OCI-LY7 (cell line): Measurements from ENCODE around the gene BMAL1. TPM values are rescaled to one million over a fixed set of nuclear protein-coding genes. Genes with fewer than 3 reads are reported as not detected.

ENCODE experiments used
- BruUV-seq: library from RNA; stranded (reverse); fragments of 400-500 nt; replicated peaks from 2 replicates; lab custom pipeline; 2021; lab: Mats Ljungman, UMichigan
- CTCF ChIA-PET: fragments of 300-600 bp; sonication (Branson Sonifier 250); formaldehyde crosslinking; loops from one replicate; lab custom pipeline; 2022; ENCODE audit warnings: antibody characterized with exemption; ENCODE audit not compliant: unreplicated experiment; lab: Charles Lee
- POLR2A ChIA-PET: fragments of 300-600 bp; sonication (Branson Sonifier 250); formaldehyde crosslinking; loops from one replicate; lab custom pipeline; 2022; ENCODE audit warnings: antibody characterized with exemption; lab: Charles Lee
- DNase-seq: peaks from one replicate; pipeline ENCODE4 v3.0.0-alpha.2; 2015; ENCODE audit warnings: low spot score
- H2AFZ ChIP-seq: fragments of 200-600 bp; sonication (generic), shearing (Covaris generic); 2 replicates; pipeline ENCODE4 v1.6.1; 2014; ENCODE audit warnings: mild to moderate bottlenecking, antibody characterized with exemption, low read length, moderate library complexity
- H3K27ac ChIP-seq: fragments of 200-600 bp; sonication (generic); 2 replicates; pipeline ENCODE4 v1.5.1; 2014; ENCODE audit warnings: mixed run types, low read depth, mild to moderate bottlenecking, moderate library complexity, low read length, inconsistent platforms; ENCODE audit not compliant: poor library complexity, severe bottlenecking
- H3K36me3 ChIP-seq: fragments of 200-600 bp; sonication (generic); 2 replicates; pipeline ENCODE4 v1.6.1; 2014; ENCODE audit warnings: mild to moderate bottlenecking, antibody characterized with exemption, low read length, moderate library complexity, mixed read lengths; ENCODE audit not compliant: insufficient read depth
- H3K4me1 ChIP-seq: fragments of 200-600 bp; sonication (generic); 2 replicates; pipeline ENCODE4 v1.5.1; 2014; ENCODE audit warnings: mild to moderate bottlenecking, low read length; ENCODE audit not compliant: insufficient read depth, poor library complexity, severe bottlenecking
- H3K4me2 ChIP-seq: fragments of 200-600 bp; sonication (generic); 2 replicates; pipeline ENCODE4 v1.6.1; 2014; ENCODE audit warnings: mild to moderate bottlenecking, low read length
- H3K4me3 ChIP-seq: fragments of 200-600 bp; sonication (generic); 2 replicates; pipeline ENCODE4 v1.5.1; 2014; ENCODE audit warnings: mild to moderate bottlenecking, low read depth, low read length; ENCODE audit not compliant: poor library complexity, severe bottlenecking
- H3K79me2 ChIP-seq: fragments of 200-600 bp; sonication (generic); 2 replicates; pipeline ENCODE4 v1.6.1; 2016; ENCODE audit warnings: low read depth, mild to moderate bottlenecking, low read length, moderate library complexity, mixed read lengths; ENCODE audit not compliant: insufficient read depth
- H3K9me2 ChIP-seq: fragments of 200-600 bp; sonication (generic); 2 replicates; pipeline ENCODE4 v1.6.1; 2016; ENCODE audit warnings: mild to moderate bottlenecking, low read length, mixed read lengths; ENCODE audit not compliant: insufficient read depth
- H3K9me3 ChIP-seq: fragments of 200-600 bp; sonication (generic); 2 replicates; pipeline ENCODE4 v1.6.1; 2014; ENCODE audit warnings: mild to moderate bottlenecking, mixed run types, low read length, mixed read lengths
- H4K20me1 ChIP-seq: fragments of 200-600 bp; sonication (generic); 2 replicates; pipeline ENCODE4 v1.6.1; 2014; ENCODE audit warnings: mild to moderate bottlenecking, antibody characterized with exemption, low read length, moderate library complexity, mixed read lengths; ENCODE audit not compliant: insufficient read depth
- CTCF ChIP-seq: fragments of 200-600 bp; sonication (generic); conservative IDR thresholded peaks from 2 replicates; pipeline ENCODE4 v1.5.1; 2014; ENCODE audit warnings: mild to moderate bottlenecking, antibody characterized with exemption, low read length, moderate library complexity, mixed read lengths
- EZH2phosphoT487 ChIP-seq: fragments of 200-600 bp; sonication (generic); IDR thresholded peaks from 2 replicates; pipeline ENCODE4 v1.6.1; 2018; ENCODE audit warnings: low read depth, borderline replicate concordance, mild to moderate bottlenecking, mixed run types, antibody characterized with exemption, low read length, moderate library complexity, mixed read lengths
- intact Hi-C: fragments of 100-400 bp; cut with micrococcal nuclease; formaldehyde crosslinking; loops from one replicate; pipeline ENCODE4 v1.10.0; 2022; ENCODE audit not compliant: unreplicated experiment
- total RNA-seq, 2 experiments: library from RNA; depleted of rRNA in 1 of 2; stranded (reverse); fragments of >200 nt in 1 of 2; shearing (Covaris generic) in 1 of 2; gene quantifications; 2 replicates each; pipeline ENCODE4 v1.2.3, GENCODE V29; 2014 to 2022

The BMAL1 gene
- total RNA-seq, 2 experiments from 2014 or later, result not detected

DNA sequence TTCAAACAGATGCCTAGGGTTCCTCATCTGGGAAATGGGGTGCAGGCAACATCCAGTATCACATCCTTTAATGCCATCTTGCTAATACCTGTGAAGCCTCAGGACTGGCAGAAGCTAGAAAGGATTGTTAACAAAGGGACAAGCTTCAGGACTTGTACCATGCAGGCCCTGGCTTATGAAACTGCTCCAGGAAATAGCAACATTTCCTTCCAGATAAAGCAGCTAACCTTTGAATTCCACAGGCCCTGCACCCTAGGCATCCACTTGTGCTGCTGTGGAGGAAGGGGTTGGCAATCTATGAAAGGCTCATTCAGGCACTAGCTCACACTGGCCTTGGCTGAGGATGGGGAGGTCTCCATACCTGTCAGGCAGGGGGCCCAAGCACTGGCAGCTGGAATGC lies 98.2 kb downstream of the BMAL1 start:
- CTCF ChIA-PET, result no interaction called here
- Histone ChIP-seq H3K4me2 (no peak overlapping the region), H4K20me1 (no peaks in the 10 kb centered on the region), H3K36me3 (no peaks in the 10 kb centered on the region), H3K27ac (no peak overlapping the region), H3K4me1 (no peaks in the 10 kb centered on the region), H3K9me3 (no peaks in the 10 kb centered on the region), H2AFZ (no peak overlapping the region), H3K79me2 (no peaks in the 10 kb centered on the region), H3K4me3 (no peak overlapping the region), H3K9me2 (no peaks in the 10 kb centered on the region)
- POLR2A ChIA-PET, result no interaction called here
- intact Hi-C loops, result no loop called here
- DNase-seq, result no peak
- TF ChIP-seq CTCF (no peak), EZH2phosphoT487 (no peak)
- no TSS peak for BruUV-seq

- CTCF ChIA-PET, result no interaction called here
- H3K36me3 ChIP-seq, result no peaks in the 10 kb centered on the region
Measured at GRCh38 chr11:13376402-13376801, 98.8 kb downstream of the BMAL1 start.

More at GRCh38 chr11:13376402-13376801, 98.8 kb downstream of the BMAL1 start:
- intact Hi-C loops, result no loop called here
- no peak overlapping the region for H2AFZ ChIP-seq
- TF ChIP-seq CTCF, result no peak
- no peak for TF ChIP-seq EZH2phosphoT487
- no peaks in the 10 kb centered on the region for H3K4me1 ChIP-seq
- H3K4me3 ChIP-seq, result no peak overlapping the region
- POLR2A ChIA-PET, result no interaction called here
- no peaks in the 10 kb centered on the region for H3K79me2 ChIP-seq
- DNase-seq, result no peak
- H3K4me2 ChIP-seq, result no peak overlapping the region
- no TSS peak for BruUV-seq
- no peaks in the 10 kb centered on the region for H3K9me3 ChIP-seq
- H3K9me2 ChIP-seq, result no peaks in the 10 kb centered on the region
- no peak overlapping the region for H3K27ac ChIP-seq
- no peaks in the 10 kb centered on the region for H4K20me1 ChIP-seq
